ENCODE data around the gene C17orf107. TPM values are rescaled to one million over a fixed set of nuclear protein-coding genes. Genes with fewer than 3 reads are reported as not detected.

Gene C17orf107
- polyA plus RNA-seq, 1 experiment: 1.0 TPM

GRCh38 chr17:4898351-4898750 is 985 bp upstream of the C17orf107 start:
- CTCF ChIA-PET: interaction anchor here (1.4 kb wide), 1 partner anchor 9 kb away, joined by 4 read pairs; no protein-coding TSS in a partner anchor
- TF ChIP-seq CTCF (IDR thresholded peaks at IDR 0.05; ENCODE audit: low read depth, low read length): no peak

GRCh38 chr17:4898927-4899326 is 409 bp upstream of the C17orf107 start:
- POLR2A ChIA-PET: no interaction called here
- Histone ChIP-seq H3K27ac (ENCODE audit: low read depth, low read length) (no peak overlapping the region), H3K9me3 (ENCODE audit: control insufficient read depth, insufficient read depth, low read length) (peaks cover 26% of the 10 kb centered on the region; the same call in 1 of the 2 replicates), H3K27me3 (ENCODE audit: control insufficient read depth, insufficient read depth, low read length) (peaks cover 2% of the 10 kb centered on the region), H3K4me3 (ENCODE audit: low read depth, low read length) (peak overlapping the region; percentile 48; the same call in 1 of the 2 replicates)
- CTCF ChIA-PET: interaction anchor here (0.7 to 1.4 kb wide), 2 partner anchors 10 kb away, joined by 3 to 4 read pairs; no protein-coding TSS in a partner anchor
- TF ChIP-seq CTCF (IDR thresholded peaks at IDR 0.05; ENCODE audit: low read depth, low read length): no peak
- DNase-seq (ENCODE audit: low read depth, low spot score): no peak

More at GRCh38 chr17:4898351-4898750, 985 bp upstream of the C17orf107 start:
- Histone ChIP-seq H3K27me3 (ENCODE audit: control insufficient read depth, insufficient read depth, low read length) (peaks cover 2% of the 10 kb centered on the region), H3K9me3 (ENCODE audit: control insufficient read depth, insufficient read depth, low read length) (peaks cover 26% of the 10 kb centered on the region; the same call in 1 of the 2 replicates), H3K4me3 (ENCODE audit: low read depth, low read length) (no peak overlapping the region), H3K27ac (ENCODE audit: low read depth, low read length) (no peak overlapping the region)
- no peak for DNase-seq (ENCODE audit: low read depth, low spot score)
- POLR2A ChIA-PET: no interaction called here

- no peak for TF ChIP-seq CTCF (IDR thresholded peaks at IDR 0.05; ENCODE audit: low read depth, low read length)
- peaks cover 5% of the 10 kb centered on the region for H3K27me3 ChIP-seq (ENCODE audit: control insufficient read depth, insufficient read depth, low read length)
- H3K4me3 ChIP-seq (ENCODE audit: low read depth, low read length): no peak overlapping the region
- no peak overlapping the region for H3K27ac ChIP-seq (ENCODE audit: low read depth, low read length)
- H3K9me3 ChIP-seq (ENCODE audit: control insufficient read depth, insufficient read depth, low read length): peaks cover 26% of the 10 kb centered on the region; the same call in 1 of the 2 replicates
- no peak for DNase-seq (ENCODE audit: low read depth, low spot score)
- POLR2A ChIA-PET: no interaction called here
- CTCF ChIA-PET: interaction anchor here (1.4 to 2.2 kb wide), 2 partner anchors 191 to 334 kb away, joined by 4 to 5 read pairs; partner anchors contain the start of gene ARRB2
These were observed 1.1 kb downstream of the C17orf107 start for GRCh38 chr17:4900231-4901107.

- TF ChIP-seq CTCF (IDR thresholded peaks at IDR 0.05; ENCODE audit: low read depth, low read length): no peak
- DNase-seq (ENCODE audit: low read depth, low spot score): no peak
- Histone ChIP-seq H3K27me3 (ENCODE audit: control insufficient read depth, insufficient read depth, low read length) (peaks cover 5% of the 10 kb centered on the region), H3K27ac (ENCODE audit: low read depth, low read length) (no peak overlapping the region), H3K9me3 (ENCODE audit: control insufficient read depth, insufficient read depth, low read length) (peaks cover 26% of the 10 kb centered on the region; the same call in 1 of the 2 replicates), H3K4me3 (ENCODE audit: low read depth, low read length) (no peak overlapping the region)
- CTCF ChIA-PET: interaction anchor here (0.6 to 2.2 kb wide), 3 partner anchors 18 to 334 kb away, joined by 3 to 5 read pairs (median 4); partner anchors contain the start of gene ARRB2
- POLR2A ChIA-PET: no interaction called here
These were observed 1.8 kb downstream of the C17orf107 start for GRCh38 chr17:4901108-4901647.

Measured in AG04450 (cell line).